ENCODE results near the gene TWIST2. TPM values are rescaled to one million over a fixed set of nuclear protein-coding genes. Genes with fewer than 3 reads are reported as not detected.

The TWIST2 gene
- total and polyA plus RNA-seq, 9 of the 15 experiments (the other 6 are each of a cell fraction or from before 2014, with no cell fraction given) = not detected

DNA sequence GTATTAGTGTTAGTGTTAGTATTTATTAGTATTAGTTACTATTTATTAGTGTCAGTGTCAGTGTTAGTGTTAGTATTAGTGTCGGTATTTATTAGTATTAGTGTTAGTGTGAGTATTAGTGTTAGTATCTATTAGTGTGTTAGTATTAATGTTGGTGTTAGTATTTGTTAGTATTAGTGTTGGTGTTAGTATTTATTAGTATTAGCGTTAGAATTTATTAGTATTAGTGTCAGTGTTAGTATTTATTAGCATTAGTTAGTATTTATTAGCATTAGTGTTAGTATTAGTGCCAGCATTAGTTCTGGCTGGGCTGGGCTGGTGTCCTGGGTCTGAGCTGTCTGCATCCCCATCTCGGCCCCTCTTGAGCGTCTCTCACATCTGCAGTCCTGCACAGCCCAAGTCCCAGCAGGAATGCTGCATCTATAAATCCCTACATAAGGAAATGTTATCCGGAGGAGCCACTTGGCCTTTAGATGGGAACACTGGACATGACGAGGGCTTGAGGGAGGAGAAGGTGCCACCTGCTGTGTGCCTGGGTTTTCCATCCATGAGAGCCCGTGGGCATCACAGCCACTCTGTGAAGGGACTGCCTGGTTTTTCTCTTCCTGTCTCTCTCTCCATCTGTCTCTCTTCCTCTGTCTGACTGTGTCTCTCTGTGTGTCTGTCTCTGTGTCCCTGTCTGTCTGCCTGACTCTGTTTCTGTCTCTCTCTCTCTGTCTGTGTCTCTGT is 33.6 kb downstream of the TWIST2 start (continued):
- TF ChIP-seq ILK (tag; IDR thresholded peaks at IDR 0.05; ENCODE audit: borderline replicate concordance, low read depth) = no peak
- TF ChIP-seq SP1 (CRISPR knock-in tag; IDR thresholded peaks at IDR 0.05) = no peak
- TF ChIP-seq TAL1 (IDR thresholded peaks at IDR 0.05) = no peak
- no peak for TF ChIP-seq ZNF436 (CRISPR knock-in tag; IDR thresholded peaks at IDR 0.05)
- peak; percentile 78; the same call in 1 of the 2 replicates for TF ChIP-seq NR3C1 (CRISPR knock-in tag; IDR thresholded peaks at IDR 0.05)
- no peak for TF ChIP-seq TFAM (CRISPR knock-in tag; conservative IDR thresholded peaks at IDR 0.05)
- TF ChIP-seq TAF7 (tag; IDR thresholded peaks at IDR 0.05) = no peak
- TF ChIP-seq GATAD2A (IDR thresholded peaks at IDR 0.05) = 0 out of 2 replicates have a peak, but pooled peaks have one; percentile 66
- no peak for TF ChIP-seq NFIC (IDR thresholded peaks at IDR 0.05)
- TF ChIP-seq JUNB (CRISPR knock-in tag; conservative IDR thresholded peaks at IDR 0.05) = no peak
- no peak for TF ChIP-seq FOSL1 (tag; conservative IDR thresholded peaks at IDR 0.05)
- TF ChIP-seq ATF7 (IDR thresholded peaks at IDR 0.05) = no peak
- TF ChIP-seq TRIM25 (IDR thresholded peaks at IDR 0.05; ENCODE audit: borderline replicate concordance) = no peak
- TF ChIP-seq, protein P1, sequence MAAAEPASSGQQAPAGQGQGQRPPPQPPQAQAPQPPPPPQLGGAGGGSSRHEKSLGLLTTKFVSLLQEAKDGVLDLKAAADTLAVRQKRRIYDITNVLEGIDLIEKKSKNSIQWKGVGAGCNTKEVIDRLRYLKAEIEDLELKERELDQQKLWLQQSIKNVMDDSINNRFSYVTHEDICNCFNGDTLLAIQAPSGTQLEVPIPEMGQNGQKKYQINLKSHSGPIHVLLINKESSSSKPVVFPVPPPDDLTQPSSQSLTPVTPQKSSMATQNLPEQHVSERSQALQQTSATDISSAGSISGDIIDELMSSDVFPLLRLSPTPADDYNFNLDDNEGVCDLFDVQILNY (CRISPR knock-in tag; IDR thresholded peaks at IDR 0.05) = no peak
- TF ChIP-seq POLR2G (IDR thresholded peaks at IDR 0.05; ENCODE audit: low read depth, low read length) = no peak
- TF ChIP-seq CTBP1 (IDR thresholded peaks at IDR 0.05; ENCODE audit: borderline replicate concordance) = no peak
- no peak for TF ChIP-seq KLF10 (CRISPR knock-in tag; IDR thresholded peaks at IDR 0.05)
- TF ChIP-seq DACH1 (IDR thresholded peaks at IDR 0.05; ENCODE audit: partially characterized antibody) = peak; percentile 100
- TF ChIP-seq MAZ (CRISPR knock-in tag; conservative IDR thresholded peaks at IDR 0.05 in 1 of 2, IDR thresholded peaks at IDR 0.05 in 1 of 2) = no peak
- no peak for TF ChIP-seq ZNF175 (CRISPR knock-in tag; IDR thresholded peaks at IDR 0.05; ENCODE audit: low read depth)
- no peak for TF ChIP-seq EZH2 (IDR thresholded peaks at IDR 0.05; ENCODE audit: borderline replicate concordance, low read depth, low read length)
- TF ChIP-seq, protein P2, sequence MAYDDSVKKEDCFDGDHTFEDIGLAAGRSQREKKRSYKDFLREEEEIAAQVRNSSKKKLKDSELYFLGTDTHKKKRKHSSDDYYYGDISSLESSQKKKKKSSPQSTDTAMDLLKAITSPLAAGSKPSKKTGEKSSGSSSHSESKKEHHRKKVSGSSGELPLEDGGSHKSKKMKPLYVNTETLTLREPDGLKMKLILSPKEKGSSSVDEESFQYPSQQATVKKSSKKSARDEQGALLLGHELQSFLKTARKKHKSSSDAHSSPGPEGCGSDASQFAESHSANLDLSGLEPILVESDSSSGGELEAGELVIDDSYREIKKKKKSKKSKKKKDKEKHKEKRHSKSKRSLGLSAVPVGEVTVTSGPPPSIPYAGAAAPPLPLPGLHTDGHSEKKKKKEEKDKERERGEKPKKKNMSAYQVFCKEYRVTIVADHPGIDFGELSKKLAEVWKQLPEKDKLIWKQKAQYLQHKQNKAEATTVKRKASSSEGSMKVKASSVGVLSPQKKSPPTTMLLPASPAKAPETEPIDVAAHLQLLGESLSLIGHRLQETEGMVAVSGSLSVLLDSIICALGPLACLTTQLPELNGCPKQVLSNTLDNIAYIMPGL (CRISPR knock-in tag; IDR thresholded peaks at IDR 0.05) = no peak
- no peak for TF ChIP-seq SIRT6 (IDR thresholded peaks at IDR 0.05; ENCODE audit: low read depth, low read length)
- TF ChIP-seq PHF8 (IDR thresholded peaks at IDR 0.05; ENCODE audit: borderline replicate concordance, low read length) = no peak
- TF ChIP-seq FOXA3 (CRISPR knock-in tag; conservative IDR thresholded peaks at IDR 0.05 in 1 of 2, IDR thresholded peaks at IDR 0.05 in 1 of 2) = no peak
- no peak for TF ChIP-seq BACH1 (tag; IDR thresholded peaks at IDR 0.05)
- no peak for TF ChIP-seq NRF1 (conservative IDR thresholded peaks at IDR 0.05 in 1 of 2, IDR thresholded peaks at IDR 0.05 in 1 of 2)

All from K562 (cell line).